Measurements from ENCODE around the gene CYP2B6.
"Not testable (repeated sequence)": the region's sequence is repeated elsewhere in the genome, so short reads cannot be mapped to it uniquely, and the experiment has no call there.

- TF ChIP-seq CTCF (IDR thresholded peaks at IDR 0.05); EZH2 (IDR thresholded peaks at IDR 0.05; ENCODE audit: borderline replicate concordance, insufficient read depth, low read depth, low read length, poor library complexity, severe bottlenecking): not testable (repeated sequence)
Observed at GRCh38 chr19:40969721-40970120, 21.4 kb upstream of the CYP2B6 start.

All from B cell (primary cell).